ENCODE measurements around the gene POU2F1.

The POU2F1 gene

GRCh38 chr1:167367705-167368104 is 147.0 kb downstream of the POU2F1 start:
- no peak for DNase-seq (ENCODE audit: low spot score)

- DNase-seq (ENCODE audit: low spot score), result no peak
Observed at GRCh38 chr1:167369175-167369574, 148.5 kb downstream of the POU2F1 start.

- DNase-seq (ENCODE audit: low spot score), result no peak
Observed at GRCh38 chr1:167369933-167370332, 149.2 kb downstream of the POU2F1 start.

- DNase-seq (ENCODE audit: low spot score), result peak; percentile 4
Observed at GRCh38 chr1:167371030-167371429, 150.3 kb downstream of the POU2F1 start.

GRCh38 chr1:167373398-167373797 is 152.7 kb downstream of the POU2F1 start:
- DNase-seq (ENCODE audit: low spot score), result no peak

GRCh38 chr1:167373986-167374385 is 153.3 kb downstream of the POU2F1 start:
- no peak for DNase-seq (ENCODE audit: low spot score)

- DNase-seq (ENCODE audit: low spot score), result no peak
Observed at GRCh38 chr1:167375949-167376348, 155.3 kb downstream of the POU2F1 start.

GRCh38 chr1:167387251-167387910 is 166.7 kb downstream of the POU2F1 start:
- DNase-seq (ENCODE audit: low spot score), result no peak

GRCh38 chr1:167388976-167389375 is 168.3 kb downstream of the POU2F1 start:
- no peak for DNase-seq (ENCODE audit: low spot score)

GRCh38 chr1:167392200-167392696 is 171.6 kb downstream of the POU2F1 start:
- DNase-seq (ENCODE audit: low spot score), result no peak

GRCh38 chr1:167400359-167400953 is 179.8 kb downstream of the POU2F1 start:
- DNase-seq (ENCODE audit: low spot score), result no peak

- peak; percentile 65 for DNase-seq (ENCODE audit: low spot score)
Observed at GRCh38 chr1:167401260-167401873, 180.7 kb downstream of the POU2F1 start.

GRCh38 chr1:167404161-167404888 is 183.6 kb downstream of the POU2F1 start:
- no peak for DNase-seq (ENCODE audit: low spot score)

GRCh38 chr1:167404908-167405307 is 184.2 kb downstream of the POU2F1 start:
- no peak for DNase-seq (ENCODE audit: low spot score)

GRCh38 chr1:167408355-167408754 is 187.7 kb downstream of the POU2F1 start:
- DNase-seq (ENCODE audit: low spot score), result no peak

GRCh38 chr1:167409183-167409582 is 188.5 kb downstream of the POU2F1 start:
- no peak for DNase-seq (ENCODE audit: low spot score)

GRCh38 chr1:167412072-167412471 is 191.4 kb downstream of the POU2F1 start:
- no peak for DNase-seq (ENCODE audit: low spot score)

- no peak for DNase-seq (ENCODE audit: low spot score)
Observed at GRCh38 chr1:167412920-167413319, 192.2 kb downstream of the POU2F1 start.

GRCh38 chr1:167413328-167413727 is 192.6 kb downstream of the POU2F1 start:
- DNase-seq (ENCODE audit: low spot score), result no peak

- no peak for DNase-seq (ENCODE audit: low spot score)
Observed at GRCh38 chr1:167416506-167416905, 195.8 kb downstream of the POU2F1 start.

- no peak for DNase-seq (ENCODE audit: low spot score)
Observed at GRCh38 chr1:167418391-167418790, 197.7 kb downstream of the POU2F1 start.

- no peak for DNase-seq (ENCODE audit: low spot score)
Observed at GRCh38 chr1:167419245-167419644, 198.6 kb downstream of the POU2F1 start.

- DNase-seq (ENCODE audit: low spot score), result no peak
Observed at GRCh38 chr1:167420510-167420909, 199.8 kb downstream of the POU2F1 start.

Measured in Ammon's horn (tissue), 1 donor.